Neural progenitor cell (in vitro differentiated cells): ENCODE data around the gene TMEM184A. TPM values are rescaled to one million over a fixed set of nuclear protein-coding genes. Genes with fewer than 3 reads are reported as not detected.

Experiments
- DNase-seq: peaks from one replicate; pipeline ENCODE4 v3.0.0-alpha.2; 2016; ENCODE audit warnings: low spot score
- H2AFZ ChIP-seq: fragments of 200-600 bp; sonication (generic); replicated peaks from 2 replicates; pipeline ENCODE4 v1.6.1; 2016; ENCODE audit warnings: antibody characterized with exemption
- H3F3A ChIP-seq: fragments of 200-600 bp; sonication (generic); 2 replicates; pipeline ENCODE4 v1.6.1; 2016; ENCODE audit warnings: antibody characterized with exemption, low read depth
- H3K27ac ChIP-seq: fragments of 200-600 bp; sonication (generic); 2 replicates; pipeline ENCODE4 v1.5.1; 2016; ENCODE audit warnings: mild to moderate bottlenecking
- H3K27me3 ChIP-seq: fragments of 200-600 bp; sonication (generic); 2 replicates; pipeline ENCODE4 v1.6.1; 2016; ENCODE audit warnings: mild to moderate bottlenecking, moderate library complexity
- H3K36me3 ChIP-seq: fragments of 200-600 bp; sonication (generic); 2 replicates; pipeline ENCODE4 v1.5.1; 2016
- H3K4me1 ChIP-seq: fragments of 200-600 bp; sonication (generic); 2 replicates; pipeline ENCODE4 v1.6.1; 2016; ENCODE audit warnings: mixed run types
- H3K4me2 ChIP-seq: fragments of 200-600 bp; sonication (generic); 2 replicates; pipeline ENCODE4 v1.6.1; 2016
- H3K4me3 ChIP-seq: fragments of 200-600 bp; sonication (generic); 2 replicates; pipeline ENCODE4 v1.5.1; 2016
- H3K79me2 ChIP-seq: fragments of 200-600 bp; sonication (generic); 2 replicates; pipeline ENCODE4 v1.6.1; 2016; ENCODE audit warnings: low read depth
- H3K9ac ChIP-seq: fragments of 200-600 bp; sonication (generic); 2 replicates; pipeline ENCODE4 v1.6.1; 2016
- H3K9me3 ChIP-seq: fragments of 200-600 bp; sonication (generic); 2 replicates; pipeline ENCODE4 v1.5.1; 2016; ENCODE audit warnings: low read depth
- H4K20me1 ChIP-seq: fragments of 200-600 bp; sonication (generic); 2 replicates; pipeline ENCODE4 v1.6.1; 2016; ENCODE audit warnings: low read depth
- H3K27ac Mint-ChIP-seq: 3 replicates; pipeline ENCODE4 v1.8.0; 2021; ENCODE audit warnings: mixed read lengths
- H3K27me3 Mint-ChIP-seq: 2 replicates; pipeline ENCODE4 v1.8.0; 2022; ENCODE audit warnings: low read depth, mild to moderate bottlenecking, inconsistent platforms, moderate library complexity, mixed read lengths; ENCODE audit not compliant: insufficient read depth
- H3K36me3 Mint-ChIP-seq: 3 replicates; pipeline ENCODE4 v1.8.0; 2021; ENCODE audit warnings: mixed read lengths
- H3K4me1 Mint-ChIP-seq: 3 replicates; pipeline ENCODE4 v1.8.0; 2021; ENCODE audit warnings: mixed read lengths
- H3K4me3 Mint-ChIP-seq: 3 replicates; pipeline ENCODE4 v1.8.0; 2021; ENCODE audit warnings: mild to moderate bottlenecking, moderate library complexity, mixed read lengths
- H3K9me3 Mint-ChIP-seq: 3 replicates; pipeline ENCODE4 v1.8.0; 2020; ENCODE audit warnings: mixed read lengths
- CTCF ChIP-seq: fragments of 200-600 bp; sonication (generic); IDR thresholded peaks from 2 replicates; pipeline ENCODE4 v1.5.1; 2017; ENCODE audit warnings: antibody characterized with exemption, mild to moderate bottlenecking
- EZH2 ChIP-seq: fragments of 200-600 bp; sonication (generic); IDR thresholded peaks from 2 replicates; pipeline ENCODE4 v1.6.1; 2017; ENCODE audit warnings: antibody characterized with exemption, mild to moderate bottlenecking, moderate library complexity
- EZH2phosphoT487 ChIP-seq: fragments of 200-600 bp; sonication (generic); IDR thresholded peaks from 2 replicates; pipeline ENCODE4 v1.6.1; 2017; ENCODE audit warnings: antibody characterized with exemption
- total RNA-seq: library from RNA; depleted of rRNA; stranded (reverse); fragments of >200 nt; gene quantifications from 2 replicates; pipeline ENCODE4 v1.2.3, GENCODE V29; 2015; ENCODE audit warnings: low replicate concordance

The TMEM184A gene
- total RNA-seq, 1 donor from 2014 or later = 0.17 TPM

- Histone ChIP-seq H3K27me3 (no peaks in the 10 kb centered on the region), H3K79me2 (peaks cover 21% of the 10 kb centered on the region), H3K4me1 (peaks cover 3% of the 10 kb centered on the region), H4K20me1 (no peaks in the 10 kb centered on the region), H3K27ac (no peak overlapping the region), H3K4me2 (no peak overlapping the region), H2AFZ (no peak overlapping the region), H3K9me3 (no peaks in the 10 kb centered on the region), H3F3A (peaks cover 7% of the 10 kb centered on the region), H3K4me3 (no peak overlapping the region), H3K9ac (no peak overlapping the region), H3K36me3 (no peaks in the 10 kb centered on the region)
- no peaks in the 10 kb centered on the region for H3K36me3 Mint-ChIP-seq
- H3K9me3 Mint-ChIP-seq = no peaks in the 10 kb centered on the region
- DNase-seq = no peak
- TF ChIP-seq EZH2phosphoT487 (no peak), EZH2 (no peak)
- peak overlapping the region; percentile 50 for H3K4me3 Mint-ChIP-seq
- peaks cover 2% of the 10 kb centered on the region for H3K27me3 Mint-ChIP-seq
- peaks cover 37% of the 10 kb centered on the region for H3K4me1 Mint-ChIP-seq
- no peak overlapping the region for H3K27ac Mint-ChIP-seq
Measured at GRCh38 chr7:1566687-1567048, 10.7 kb upstream of the TMEM184A start.

- Histone ChIP-seq H3K4me1 (peaks cover 3% of the 10 kb centered on the region), H3K27me3 (no peaks in the 10 kb centered on the region), H3K27ac (no peak overlapping the region), H3K79me2 (peaks cover 12% of the 10 kb centered on the region), H3K9me3 (no peaks in the 10 kb centered on the region), H3K4me2 (no peak overlapping the region), H3F3A (peaks cover 5% of the 10 kb centered on the region), H2AFZ (no peak overlapping the region), H4K20me1 (no peaks in the 10 kb centered on the region), H3K9ac (no peak overlapping the region), H3K36me3 (no peaks in the 10 kb centered on the region), H3K4me3 (no peak overlapping the region)
- Mint-ChIP-seq H3K27ac (no peak overlapping the region), H3K27me3 (peaks cover 2% of the 10 kb centered on the region), H3K4me1 (peaks cover 31% of the 10 kb centered on the region), H3K36me3 (no peaks in the 10 kb centered on the region), H3K9me3 (no peaks in the 10 kb centered on the region), H3K4me3 (no peak overlapping the region)
- TF ChIP-seq EZH2phosphoT487 (no peak), CTCF (no peak), EZH2 (no peak)
- no peak for DNase-seq
Measured at GRCh38 chr7:1564603-1565022, 8.6 kb upstream of the TMEM184A start.

GRCh38 chr7:1563981-1564602 is 8.1 kb upstream of the TMEM184A start:
- H3K27me3 Mint-ChIP-seq = peaks cover 1% of the 10 kb centered on the region
- peaks cover 5% of the 10 kb centered on the region for H3F3A ChIP-seq
- H4K20me1 ChIP-seq = no peaks in the 10 kb centered on the region
- H3K4me3 Mint-ChIP-seq = no peak overlapping the region
- H3K9ac ChIP-seq = no peak overlapping the region
- H3K9me3 Mint-ChIP-seq = no peaks in the 10 kb centered on the region
- H3K79me2 ChIP-seq = peaks cover 7% of the 10 kb centered on the region
- H3K4me3 ChIP-seq = no peak overlapping the region
- TF ChIP-seq EZH2phosphoT487 (no peak), EZH2 (no peak), CTCF (no peak)
- peaks cover 29% of the 10 kb centered on the region for H3K4me1 Mint-ChIP-seq
- H3K9me3 ChIP-seq = no peaks in the 10 kb centered on the region
- no peak for DNase-seq
- H3K27ac Mint-ChIP-seq = peak overlapping the region; percentile 4
- no peak overlapping the region for H2AFZ ChIP-seq
- H3K36me3 ChIP-seq = no peaks in the 10 kb centered on the region
- H3K36me3 Mint-ChIP-seq = no peaks in the 10 kb centered on the region
- peaks cover 2% of the 10 kb centered on the region for H3K4me1 ChIP-seq
- no peaks in the 10 kb centered on the region for H3K27me3 ChIP-seq
- H3K4me2 ChIP-seq = no peak overlapping the region
- H3K27ac ChIP-seq = no peak overlapping the region

GRCh38 chr7:1562597-1563051 is 6.6 kb upstream of the TMEM184A start:
- no peak for DNase-seq
- no peak overlapping the region for H3K4me2 ChIP-seq
- peaks cover 17% of the 10 kb centered on the region for H3K4me1 Mint-ChIP-seq
- H3K9ac ChIP-seq = no peak overlapping the region
- no peaks in the 10 kb centered on the region for H3K79me2 ChIP-seq
- no peaks in the 10 kb centered on the region for H3K36me3 Mint-ChIP-seq
- H3K4me3 ChIP-seq = no peak overlapping the region
- H2AFZ ChIP-seq = no peak overlapping the region
- no peaks in the 10 kb centered on the region for H3K27me3 Mint-ChIP-seq
- no peaks in the 10 kb centered on the region for H3K4me1 ChIP-seq
- H3K27me3 ChIP-seq = no peaks in the 10 kb centered on the region
- H3K9me3 ChIP-seq = no peaks in the 10 kb centered on the region
- H3K27ac ChIP-seq = no peak overlapping the region
- peaks cover 5% of the 10 kb centered on the region for H3F3A ChIP-seq
- no peaks in the 10 kb centered on the region for H3K9me3 Mint-ChIP-seq
- no peaks in the 10 kb centered on the region for H4K20me1 ChIP-seq
- H3K27ac Mint-ChIP-seq = no peak overlapping the region
- no peaks in the 10 kb centered on the region for H3K36me3 ChIP-seq
- H3K4me3 Mint-ChIP-seq = no peak overlapping the region
- TF ChIP-seq EZH2phosphoT487 = no peak
- no peak for TF ChIP-seq CTCF
- TF ChIP-seq EZH2 = no peak
